Glutamatergic neuron (in vitro differentiated cells): Measurements from ENCODE around the gene C2CD4A. TPM values are rescaled to one million over a fixed set of nuclear protein-coding genes. Genes with fewer than 3 reads are reported as not detected.

ENCODE experiments used
- DNase-seq: peaks from one replicate; pipeline ENCODE4 v3.0.0; 2022
- H3K27ac Mint-ChIP-seq: one replicate; pipeline ENCODE4 v1.8.0; 2020; ENCODE audit warnings: mild to moderate bottlenecking, mixed read lengths, inconsistent platforms; ENCODE audit not compliant: unreplicated experiment
- H3K27me3 Mint-ChIP-seq: one replicate; pipeline ENCODE4 v1.8.0; 2020; ENCODE audit warnings: mild to moderate bottlenecking, moderate library complexity, mixed read lengths, inconsistent platforms; ENCODE audit not compliant: unreplicated experiment
- H3K36me3 Mint-ChIP-seq: one replicate; pipeline ENCODE4 v1.8.0; 2020; ENCODE audit warnings: mild to moderate bottlenecking, mixed read lengths, inconsistent platforms; ENCODE audit not compliant: unreplicated experiment
- H3K4me1 Mint-ChIP-seq: one replicate; pipeline ENCODE4 v1.8.0; 2020; ENCODE audit warnings: mild to moderate bottlenecking, low read depth, mixed read lengths, inconsistent platforms; ENCODE audit not compliant: unreplicated experiment
- H3K4me3 Mint-ChIP-seq: one replicate; pipeline ENCODE4 v1.8.0; 2020; ENCODE audit warnings: mild to moderate bottlenecking, mixed read lengths, inconsistent platforms; ENCODE audit not compliant: unreplicated experiment
- H3K9me3 Mint-ChIP-seq: one replicate; pipeline ENCODE4 v1.8.0; 2020; ENCODE audit warnings: mild to moderate bottlenecking, moderate library complexity, mixed read lengths, inconsistent platforms; ENCODE audit not compliant: unreplicated experiment
- CTCF ChIP-seq: fragments of 200-600 bp; sonication (generic); IDR thresholded peaks from one replicate; pipeline ENCODE4 v1.5.0; 2021; ENCODE audit not compliant: partially characterized antibody, unreplicated experiment
- total RNA-seq: library from RNA; stranded (reverse); fragmentation: NEBNext Ultra II Directional; extraction: Animal tissue kit (Norgen Biotek cat#: 25700); gene quantifications from one replicate; pipeline ENCODE4 v1.2.1, GENCODE V29; 2021; ENCODE audit not compliant: unreplicated experiment

Gene C2CD4A
- total RNA-seq, 1 donor from 2014 or later, result 0.20 TPM

GRCh38 chr15:62057341-62057980 lies 9.3 kb upstream of the C2CD4A start:
- peaks cover 2% of the 10 kb centered on the region for H3K4me1 Mint-ChIP-seq

GRCh38 chr15:62058327-62059028 lies 8.3 kb upstream of the C2CD4A start:
- peaks cover 2% of the 10 kb centered on the region for H3K4me1 Mint-ChIP-seq
- H3K9me3 Mint-ChIP-seq, result peaks cover 4% of the 10 kb centered on the region
- H3K4me3 Mint-ChIP-seq, result peak overlapping the region; percentile 37
- no peak for DNase-seq
- H3K36me3 Mint-ChIP-seq, result no peaks in the 10 kb centered on the region
- H3K27ac Mint-ChIP-seq, result no peak overlapping the region
- H3K27me3 Mint-ChIP-seq, result peaks cover 7% of the 10 kb centered on the region
- no peak for TF ChIP-seq CTCF

More at GRCh38 chr15:62057341-62057980, 9.3 kb upstream of the C2CD4A start:
- TF ChIP-seq CTCF, result no peak
- no peaks in the 10 kb centered on the region for H3K36me3 Mint-ChIP-seq
- DNase-seq, result no peak
- peaks cover 4% of the 10 kb centered on the region for H3K9me3 Mint-ChIP-seq
- H3K27me3 Mint-ChIP-seq, result peaks cover 7% of the 10 kb centered on the region
- no peak overlapping the region for H3K27ac Mint-ChIP-seq
- H3K4me3 Mint-ChIP-seq, result no peak overlapping the region

- DNase-seq, result no peak
- peak overlapping the region; percentile 98 for H3K4me3 Mint-ChIP-seq
- H3K27ac Mint-ChIP-seq, result peak overlapping the region; percentile 88
Observed at GRCh38 chr15:62059108-62059815, 7.5 kb upstream of the C2CD4A start.

GRCh38 chr15:62059816-62060112 lies 7.0 kb upstream of the C2CD4A start:
- Mint-ChIP-seq H3K27me3 (peaks cover 7% of the 10 kb centered on the region), H3K4me3 (peak overlapping the region; percentile 98), H3K4me1 (peaks cover 2% of the 10 kb centered on the region), H3K9me3 (peaks cover 4% of the 10 kb centered on the region), H3K36me3 (no peaks in the 10 kb centered on the region), H3K27ac (peak overlapping the region; percentile 88)
- DNase-seq, result peak; percentile 58
- TF ChIP-seq CTCF, result no peak

More at GRCh38 chr15:62059108-62059815, 7.5 kb upstream of the C2CD4A start:
- Mint-ChIP-seq H3K27me3 (peaks cover 7% of the 10 kb centered on the region), H3K36me3 (no peaks in the 10 kb centered on the region), H3K9me3 (peaks cover 4% of the 10 kb centered on the region), H3K4me1 (peaks cover 2% of the 10 kb centered on the region)
- no peak for TF ChIP-seq CTCF
